H9 (cell line): ENCODE data around the gene KRTAP4-6. TPM values are rescaled to one million over a fixed set of nuclear protein-coding genes. Genes with fewer than 3 reads are reported as not detected.
"Not testable (repeated sequence)": the region's sequence is repeated elsewhere in the genome, so short reads cannot be mapped to it uniquely, and the experiment has no call there.

Source experiments
- DNase-seq: peaks from one replicate; pipeline ENCODE4 v3.0.0-alpha.2; 2017
- H2AFZ ChIP-seq: one replicate; pipeline ENCODE4 v1.6.1; 2013; ENCODE audit warnings: mild to moderate bottlenecking, low read length, control low read depth, moderate library complexity
- H2AK5ac ChIP-seq: 2 replicates; pipeline ENCODE4 v1.6.1; 2013; ENCODE audit warnings: low read length, control low read depth, mixed read lengths; ENCODE audit not compliant: insufficient read length
- H2BK120ac ChIP-seq: one replicate; pipeline ENCODE4 v1.6.1; 2013; ENCODE audit warnings: low read depth, mild to moderate bottlenecking, low read length, control low read depth, inconsistent platforms; ENCODE audit not compliant: poor library complexity, severe bottlenecking
- H2BK12ac ChIP-seq: 2 replicates; pipeline ENCODE4 v1.6.1; 2013; ENCODE audit warnings: low read length, control low read depth, mixed read lengths, low read depth; ENCODE audit not compliant: insufficient read length
- H2BK15ac ChIP-seq: 2 replicates; pipeline ENCODE4 v1.6.1; 2013; ENCODE audit warnings: low read depth, low read length, control low read depth
- H2BK20ac ChIP-seq: one replicate; pipeline ENCODE4 v1.6.1; 2013; ENCODE audit warnings: low read depth, mild to moderate bottlenecking, low read length, control low read depth, inconsistent platforms; ENCODE audit not compliant: poor library complexity, severe bottlenecking
- H2BK5ac ChIP-seq: 2 replicates; pipeline ENCODE4 v1.6.1; 2013; ENCODE audit warnings: low read length, control low read depth, mixed read lengths; ENCODE audit not compliant: insufficient read length
- H3K14ac ChIP-seq: 2 replicates; pipeline ENCODE4 v1.6.1; 2013; ENCODE audit warnings: low read length, control low read depth; ENCODE audit not compliant: insufficient read depth
- H3K18ac ChIP-seq: 2 replicates; pipeline ENCODE4 v1.6.1; 2013; ENCODE audit warnings: low read depth, mild to moderate bottlenecking, mixed read lengths, low read length, control low read depth; ENCODE audit not compliant: insufficient read length
- H3K23ac ChIP-seq: 2 replicates; pipeline ENCODE4 v1.6.1; 2013; ENCODE audit warnings: low read length, control low read depth, mixed read lengths, low read depth; ENCODE audit not compliant: insufficient read length
- H3K23me2 ChIP-seq: 2 replicates; pipeline ENCODE4 v1.6.1; 2013; ENCODE audit warnings: low read depth, mild to moderate bottlenecking, mixed read lengths, low read length, control low read depth; ENCODE audit not compliant: insufficient read length, poor library complexity, severe bottlenecking
- H3K27ac ChIP-seq: 2 replicates; pipeline ENCODE4 v1.5.1; 2013; ENCODE audit warnings: low read length, control low read depth, mixed read lengths, low read depth; ENCODE audit not compliant: insufficient read length
- H3K27me3 ChIP-seq: 2 replicates; pipeline ENCODE4 v1.6.1; 2013; ENCODE audit warnings: low read length, control low read depth, inconsistent platforms; ENCODE audit not compliant: insufficient read depth
- H3K4ac ChIP-seq: 2 replicates; pipeline ENCODE4 v1.6.1; 2013; ENCODE audit warnings: low read depth, mild to moderate bottlenecking, control low read depth, inconsistent platforms, low read length, moderate library complexity
- H3K4me1 ChIP-seq: 2 replicates; pipeline ENCODE4 v1.6.1; 2013; ENCODE audit warnings: low read length, control low read depth, inconsistent platforms; ENCODE audit not compliant: insufficient read depth
- H3K4me2 ChIP-seq: 2 replicates; pipeline ENCODE4 v1.6.1; 2013; ENCODE audit warnings: low read length, control low read depth, mixed read lengths; ENCODE audit not compliant: insufficient read length, insufficient read depth
- H3K56ac ChIP-seq: 2 replicates; pipeline ENCODE4 v1.6.1; 2013; ENCODE audit warnings: low read depth, mild to moderate bottlenecking, mixed read lengths, low read length, control low read depth; ENCODE audit not compliant: insufficient read length
- H3K79me1 ChIP-seq: 2 replicates; pipeline ENCODE4 v1.6.1; 2013; ENCODE audit warnings: low read depth, mild to moderate bottlenecking, moderate library complexity, low read length, control low read depth, inconsistent platforms; ENCODE audit not compliant: insufficient read depth, poor library complexity, severe bottlenecking
- H3K79me2 ChIP-seq: 2 replicates; pipeline ENCODE4 v1.6.1; 2013; ENCODE audit warnings: low read length, control low read depth, inconsistent platforms; ENCODE audit not compliant: insufficient read depth
- H3K9ac ChIP-seq: 2 replicates; pipeline ENCODE4 v1.6.1; 2013; ENCODE audit warnings: low read length, control low read depth, mixed read lengths; ENCODE audit not compliant: insufficient read length; ENCODE audit errors: extremely low read depth
- H3K9me3 ChIP-seq: one replicate; pipeline ENCODE4 v1.6.1; 2013; ENCODE audit warnings: low read depth, low read length, inconsistent platforms; ENCODE audit not compliant: control insufficient read depth
- H3T11ph ChIP-seq: one replicate; pipeline ENCODE4 v1.6.1; 2013; ENCODE audit warnings: mild to moderate bottlenecking, low read length, control low read depth, inconsistent platforms
- H4K20me1 ChIP-seq: one replicate; pipeline ENCODE4 v1.6.1; 2013; ENCODE audit not compliant: control insufficient read depth, insufficient read length, insufficient read depth
- H4K5ac ChIP-seq: 2 replicates; pipeline ENCODE4 v1.6.1; 2013; ENCODE audit warnings: low read depth, mild to moderate bottlenecking, mixed read lengths, low read length, control low read depth; ENCODE audit not compliant: insufficient read length
- H4K8ac ChIP-seq: replicated peaks from 2 replicates; pipeline ENCODE4 v1.6.1; 2013; ENCODE audit warnings: low read length, control low read depth, mixed read lengths, low read depth; ENCODE audit not compliant: insufficient read length
- H4K91ac ChIP-seq: 2 replicates; pipeline ENCODE4 v1.6.1; 2013; ENCODE audit warnings: low read depth, mild to moderate bottlenecking, moderate library complexity, mixed read lengths, low read length, control low read depth; ENCODE audit not compliant: insufficient read length
- H3K27ac Mint-ChIP-seq, 3 experiments: 2 replicates in 2 of 3; 3 replicates in 1 of 3; pipeline ENCODE4 v1.8.0; 2020 to 2021; ENCODE audit warnings: mixed read lengths in 3 of 3, mild to moderate bottlenecking in 1 of 3, moderate library complexity in 1 of 3
- H3K27me3 Mint-ChIP-seq: 2 replicates; pipeline ENCODE4 v1.8.0; 2021; ENCODE audit warnings: low read depth, mild to moderate bottlenecking, moderate library complexity, mixed read lengths
- H3K36me3 Mint-ChIP-seq, 3 experiments: 2 replicates in 2 of 3; 3 replicates in 1 of 3; pipeline ENCODE4 v1.8.0; 2020 to 2021; ENCODE audit warnings: low read depth in 3 of 3, mixed read lengths in 3 of 3; ENCODE audit not compliant: insufficient read depth in 1 of 3
- H3K4me1 Mint-ChIP-seq, 2 experiments: 2 replicates each; pipeline ENCODE4 v1.8.0; 2020; ENCODE audit warnings: mixed read lengths in 2 of 2
- H3K4me3 Mint-ChIP-seq, 2 experiments: 2 replicates in 1 of 2; 3 replicates in 1 of 2; pipeline ENCODE4 v1.8.0; 2020 to 2021; ENCODE audit warnings: mild to moderate bottlenecking in 2 of 2, mixed read lengths in 2 of 2, moderate library complexity in 1 of 2
- H3K9me3 Mint-ChIP-seq, 2 experiments: 2 replicates in 1 of 2; 3 replicates in 1 of 2; pipeline ENCODE4 v1.8.0; 2020; ENCODE audit warnings: mild to moderate bottlenecking in 2 of 2, mixed read lengths in 2 of 2, moderate library complexity in 1 of 2
- CTCF ChIP-seq: fragments of 200-600 bp; sonication (generic); conservative IDR thresholded peaks from 3 replicates; pipeline ENCODE4 v1.8.0; 2021; ENCODE audit warnings: antibody characterized with exemption, mild to moderate bottlenecking
- WGBS: extraction: QIAGEN DNeasy Blood & Tissue Kit; methylation state at CpG from one replicate; pipeline ENCODE4 v1.1.7; 2013; ENCODE audit warnings: missing lambda C conversion rate, low lambda C conversion rate, mixed read lengths; ENCODE audit not compliant: insufficient read length; ENCODE audit errors: extremely low coverage; 5-methylcytosine and 5-hydroxymethylcytosine counted together
- long read RNA-seq: library from polyadenylated mRNA; unstranded; transcript quantifications from one replicate; pipeline ENCODE4 v2.0.0, GENCODE V29; 2020
- total RNA-seq: library from RNA; stranded (reverse); gene quantifications from 2 replicates; pipeline ENCODE4 v1.2.1, GENCODE V29; 2021

Gene KRTAP4-6
- not detected in 2 replicates for total RNA-seq
- long read RNA-seq = 0 reads

GRCh38 chr17:41140360-41141131 is at the start of gene KRTAP4-6:
Gene KRTAP4-6 (minus strand): TSS chr17:41140544. CDS start chr17:41140487, 57 bp downstream.
- Histone ChIP-seq H2AFZ (no peak within 1 kb of the TSS), H3K9me3 (peaks cover 7% of the 10 kb centered on the region), H2AK5ac (no peak within 1 kb of the TSS), H3K23me2 (no peaks in the 10 kb centered on the region), H4K20me1 (no peaks in the 10 kb centered on the region), H4K5ac (no peak within 1 kb of the TSS), H3K79me1 (no peaks in the 10 kb centered on the region), H3K27ac (no peak within 1 kb of the TSS), H3K18ac (no peak within 1 kb of the TSS), H2BK5ac (no peak within 1 kb of the TSS), H2BK15ac (no peak within 1 kb of the TSS), H3K23ac (no peak within 1 kb of the TSS), H3K4ac (no peak within 1 kb of the TSS), H2BK20ac (no peak within 1 kb of the TSS), H3K27me3 (no peaks in the 10 kb centered on the region), H3K56ac (no peak within 1 kb of the TSS), H4K8ac (no peak within 1 kb of the TSS), H3K14ac (no peak within 1 kb of the TSS), H2BK120ac (no peak within 1 kb of the TSS), H2BK12ac (no peak within 1 kb of the TSS), H3K4me2 (no peak within 1 kb of the TSS), H4K91ac (no peak within 1 kb of the TSS), H3K79me2 (no peaks in the 10 kb centered on the region), H3K4me1 (no peaks in the 10 kb centered on the region), H3T11ph (no peak within 1 kb of the TSS), H3K9ac (no peak within 1 kb of the TSS)
- DNase-seq = no peak
- H3K27ac Mint-ChIP-seq = no peak within 1 kb of the TSS
- H3K9me3 Mint-ChIP-seq = peaks cover 31 to 42% of the 10 kb centered on the region in 2 experiments
- no CpG with 5 or more reads among the region's 6 CpGs for WGBS
- no peak for TF ChIP-seq CTCF
- H3K27me3 Mint-ChIP-seq = peaks cover 2% of the 10 kb centered on the region
- H3K4me1 Mint-ChIP-seq = no peaks in the 10 kb centered on the region
- peaks cover 14 to 39% (median 23%) of the 10 kb centered on the region in 3 experiments for H3K36me3 Mint-ChIP-seq
- no peak within 1 kb of the TSS for H3K4me3 Mint-ChIP-seq

GRCh38 chr17:41189837-41190318 is 49.5 kb upstream of the KRTAP4-6 start, which contains the start of gene KRTAP9-1:
Gene KRTAP9-1 (plus strand): TSS chr17:41189887. CDS start chr17:41189887, 0 bp downstream.
- WGBS = no CpG with 5 or more reads among the region's 1 CpG
- H3K27ac Mint-ChIP-seq = not testable (repeated sequence)

More at GRCh38 chr17:41189837-41190318, 49.5 kb upstream of the KRTAP4-6 start, which contains the start of gene KRTAP9-1:
- H2BK120ac ChIP-seq, H4K5ac ChIP-seq, H3K4ac ChIP-seq, H3K9me3 ChIP-seq, H3K56ac ChIP-seq, H3K4me2 ChIP-seq, H3K36me3 Mint-ChIP-seq, H3K4me1 ChIP-seq, H3K9me3 Mint-ChIP-seq, H2BK15ac ChIP-seq, H4K91ac ChIP-seq, H3K27me3 ChIP-seq, H3K4me3 Mint-ChIP-seq, DNase-seq, H3K18ac ChIP-seq, H3K9ac ChIP-seq, H3K79me2 ChIP-seq, H3K27ac ChIP-seq, H2AFZ ChIP-seq, H2BK12ac ChIP-seq, H2BK5ac ChIP-seq, H3K23me2 ChIP-seq, H3K27me3 Mint-ChIP-seq, H2AK5ac ChIP-seq, H3T11ph ChIP-seq, H3K4me1 Mint-ChIP-seq, H4K20me1 ChIP-seq, H3K23ac ChIP-seq, H4K8ac ChIP-seq, H3K79me1 ChIP-seq, H2BK20ac ChIP-seq: not testable (repeated sequence)
- peak within 1 kb of the TSS; percentile 51; the same call in 1 of the 2 replicates for H3K14ac ChIP-seq
